COLO668 (cell line): ENCODE measurements around the gene ANKRD40.
A peak's percentile ranks its signal among the peaks of the same experiment; 100 is the strongest.
"Not testable (repeated sequence)": the region's sequence is repeated elsewhere in the genome, so short reads cannot be mapped to it uniquely, and the experiment has no call there.

Experiments
- DNase-seq: peaks from one replicate; lab custom pipeline; 2025; ENCODE audit not compliant: unreplicated experiment; lab: John Stamatoyannopoulos, UW

The ANKRD40 gene

DNA sequence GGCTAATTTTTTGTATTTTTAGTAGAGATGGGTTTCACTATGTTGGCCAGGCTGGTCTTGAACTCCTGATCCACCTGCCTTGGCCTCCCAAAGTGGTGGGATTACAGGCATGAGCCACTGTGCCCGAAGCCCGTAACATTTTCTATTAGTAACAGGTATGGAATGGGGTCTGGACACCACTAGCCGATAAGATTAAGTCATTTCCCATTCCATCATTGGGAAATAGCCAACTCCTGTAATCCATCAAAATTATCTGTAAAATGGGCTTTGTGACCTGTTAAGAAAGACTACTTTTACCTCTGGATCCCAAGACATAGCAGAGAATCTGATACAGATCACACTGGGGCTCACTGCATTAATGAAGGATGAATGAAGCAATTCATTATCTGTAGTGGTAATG lies 7.8 kb upstream of the ANKRD40 start:
- no peak for DNase-seq

DNA sequence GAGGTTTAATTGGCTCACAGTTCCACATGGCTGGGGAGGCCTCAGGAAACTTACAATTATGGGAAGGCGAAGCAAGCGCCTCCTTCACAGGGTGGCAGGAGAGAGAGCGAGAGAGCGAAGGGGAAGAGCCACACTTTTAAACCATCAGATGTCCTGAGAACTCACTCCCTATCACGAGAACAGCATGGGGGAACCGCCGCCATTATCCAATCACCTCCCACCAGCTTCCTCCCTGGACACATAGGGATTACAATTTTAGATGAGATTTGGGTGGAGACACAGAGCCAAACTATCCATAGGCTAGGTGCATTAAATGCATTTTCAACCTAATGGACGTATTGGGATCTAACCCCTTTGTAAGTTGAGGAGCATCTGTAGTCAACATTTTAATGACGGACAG lies 4.9 kb upstream of the ANKRD40 start:
- no peak for DNase-seq

DNA sequence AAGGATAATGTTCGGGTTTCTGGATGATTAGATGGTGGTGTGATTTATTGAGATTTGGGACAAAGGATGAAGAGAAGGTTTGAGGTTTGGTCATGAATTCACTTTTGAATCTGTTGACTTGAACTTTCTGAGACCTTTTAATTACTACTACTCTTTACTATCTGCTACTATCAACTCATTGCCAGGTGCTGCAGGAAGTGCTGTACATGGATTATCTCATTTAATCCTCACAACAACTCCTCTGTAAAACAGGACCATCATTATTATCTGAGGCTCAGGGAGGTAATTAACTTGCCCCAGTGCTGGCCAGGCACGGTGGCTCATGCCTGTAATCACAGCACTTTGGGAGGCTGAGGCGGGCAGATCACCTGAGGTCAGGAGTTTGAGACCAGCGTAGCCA lies 2.9 kb upstream of the ANKRD40 start:
- DNase-seq, result no peak

DNA sequence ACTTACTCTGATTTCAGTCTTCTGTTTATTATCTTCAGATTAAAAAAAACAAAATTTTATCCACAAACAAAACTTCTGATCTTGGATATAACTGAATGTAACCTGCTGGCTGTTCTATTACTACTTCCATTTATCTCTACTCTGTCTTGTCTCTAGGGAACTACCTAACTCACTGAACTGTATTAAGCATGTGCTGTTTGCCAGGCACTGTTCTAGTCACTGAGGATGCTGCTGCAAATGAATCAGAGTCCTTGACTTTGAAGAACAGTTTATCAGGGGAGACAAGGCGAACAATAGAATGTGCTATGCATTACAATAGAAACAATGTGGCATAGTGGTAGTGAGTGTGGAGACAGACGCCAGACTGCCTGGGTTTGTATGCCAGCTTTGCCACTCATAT lies 2.3 kb upstream of the ANKRD40 start:
- DNase-seq, result no peak

DNA sequence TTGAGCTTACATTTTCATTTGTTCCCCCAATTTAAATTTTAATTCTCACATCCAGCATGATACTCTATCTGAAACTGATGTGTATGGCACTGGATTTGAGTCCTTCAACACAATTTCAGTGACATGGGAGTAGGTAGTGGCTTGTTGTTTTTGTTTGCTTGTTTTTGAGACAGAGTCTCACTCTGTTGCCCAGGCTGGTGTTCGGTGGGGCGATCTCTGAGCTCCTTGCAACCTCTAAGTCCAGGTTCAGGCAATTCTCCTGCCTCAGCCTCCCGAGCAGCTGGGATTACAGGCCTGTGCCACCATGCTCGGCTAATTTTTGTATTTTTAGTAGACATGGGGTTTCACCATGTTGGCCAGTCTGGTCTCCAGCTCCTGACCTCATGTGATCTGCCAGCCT lies 1.3 kb upstream of the ANKRD40 start:
- not testable (repeated sequence) for DNase-seq

DNA sequence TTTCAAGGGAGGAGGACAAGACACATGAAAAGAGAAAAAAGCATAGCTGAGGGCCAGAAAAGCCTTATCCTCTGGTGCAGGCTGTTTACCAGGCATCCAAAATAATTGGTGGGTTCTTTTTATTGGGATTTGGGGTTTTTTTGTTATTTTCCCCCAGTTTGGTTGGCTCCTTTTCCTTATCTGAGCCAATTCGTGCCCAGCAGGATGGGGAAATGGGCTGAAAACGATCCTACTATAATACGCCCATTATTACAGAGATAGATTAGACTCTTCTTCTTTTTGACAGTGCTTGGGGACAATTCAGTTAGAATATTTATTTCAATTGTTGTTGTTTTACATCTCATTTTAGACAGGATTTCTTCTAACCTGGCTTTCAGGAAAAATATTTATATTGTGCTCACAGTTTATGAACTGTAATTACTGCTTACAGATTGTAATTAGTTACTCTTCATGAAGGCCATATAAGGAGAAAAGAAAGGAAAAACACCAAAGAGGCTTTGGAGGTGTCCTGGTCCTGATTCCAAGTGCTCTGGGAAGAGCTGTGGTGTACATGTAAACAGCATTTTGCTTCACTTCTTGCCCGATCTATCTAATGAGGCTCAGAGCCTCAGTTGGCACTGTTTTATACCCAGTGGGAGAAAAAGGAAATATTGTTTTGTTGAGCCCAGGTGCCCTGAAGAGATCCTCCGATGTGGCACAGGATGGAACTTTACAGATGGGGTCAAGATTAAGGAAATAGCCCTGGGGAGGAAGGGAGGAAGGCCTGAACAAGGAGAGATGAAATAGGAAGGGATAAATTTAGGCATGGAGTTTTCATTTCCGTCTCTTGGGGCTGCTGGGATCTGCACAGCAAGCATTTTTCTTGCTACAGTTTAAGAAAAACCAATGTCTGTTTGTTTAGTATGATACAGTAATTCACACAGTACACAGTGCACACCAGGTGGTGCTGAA lies 611 bp upstream of the ANKRD40 start:
- no peak for DNase-seq

DNA sequence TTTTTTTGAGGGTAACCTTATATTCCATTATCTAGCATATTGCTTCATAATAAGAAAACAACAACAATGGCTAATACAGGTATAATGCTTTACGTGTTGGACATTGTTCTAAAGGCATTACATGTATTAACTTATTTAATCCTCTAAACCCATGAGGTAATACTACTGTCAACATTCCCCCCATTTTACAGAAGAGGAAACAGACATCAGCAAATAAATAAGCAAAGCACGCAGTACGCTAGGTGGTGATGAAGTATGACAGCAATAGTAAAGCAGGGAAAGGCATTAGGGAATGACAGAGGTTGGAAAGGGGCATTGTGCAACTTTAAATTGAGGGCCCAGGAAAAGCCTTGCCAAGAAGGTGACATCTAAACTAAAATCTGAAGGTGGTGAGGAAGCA lies 4.6 kb downstream of the ANKRD40 start:
- no peak for DNase-seq

DNA sequence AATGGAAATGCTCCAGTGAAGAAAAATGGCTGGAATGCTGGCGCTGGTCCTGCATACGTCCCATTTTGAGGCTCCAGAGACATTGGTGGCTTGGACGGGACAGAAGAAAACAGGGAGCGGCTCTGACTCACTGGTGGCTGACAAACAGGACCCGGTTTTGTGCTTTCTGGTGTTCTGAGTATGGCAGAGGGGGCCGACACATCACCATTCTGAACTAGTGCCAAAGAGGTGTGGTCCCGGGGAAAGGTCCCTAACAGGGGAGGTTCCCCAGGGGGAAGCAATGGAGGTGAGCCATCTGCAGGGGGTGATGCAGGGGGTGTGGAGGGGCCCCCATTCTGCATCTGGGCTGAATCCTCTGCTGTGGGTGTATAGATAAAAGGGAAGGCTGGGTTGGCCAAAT lies 8.3 kb downstream of the ANKRD40 start:
- DNase-seq, result no peak

DNA sequence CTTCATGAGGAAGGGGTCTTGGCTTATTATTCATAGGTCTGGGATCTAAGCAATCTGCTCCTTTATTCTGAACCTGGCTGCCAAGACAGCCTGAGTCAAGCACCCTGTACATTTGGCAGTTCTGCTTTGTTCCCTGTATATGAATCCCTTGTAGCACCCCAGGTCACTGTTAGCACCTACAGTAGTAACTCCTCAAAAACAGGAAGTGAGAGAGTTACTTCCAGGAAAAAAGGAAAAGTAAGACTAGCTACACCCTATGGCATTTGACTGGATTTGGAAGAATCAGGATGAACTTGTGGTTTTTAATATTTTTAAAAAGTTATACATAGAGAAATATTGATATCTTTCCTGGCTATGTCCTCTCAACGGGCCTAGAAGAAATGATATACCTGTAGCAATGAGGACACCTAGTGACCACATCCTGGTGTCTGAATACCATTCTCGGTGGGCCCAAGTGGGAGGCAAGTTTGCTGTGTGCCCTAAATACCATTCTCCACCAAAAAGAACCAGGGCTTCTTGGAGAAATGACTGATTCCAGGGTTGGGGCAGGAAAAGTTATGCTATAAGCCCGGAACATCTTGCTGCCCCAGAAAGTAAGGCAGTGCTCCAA lies 9.9 kb downstream of the ANKRD40 start:
- DNase-seq, result no peak

DNA sequence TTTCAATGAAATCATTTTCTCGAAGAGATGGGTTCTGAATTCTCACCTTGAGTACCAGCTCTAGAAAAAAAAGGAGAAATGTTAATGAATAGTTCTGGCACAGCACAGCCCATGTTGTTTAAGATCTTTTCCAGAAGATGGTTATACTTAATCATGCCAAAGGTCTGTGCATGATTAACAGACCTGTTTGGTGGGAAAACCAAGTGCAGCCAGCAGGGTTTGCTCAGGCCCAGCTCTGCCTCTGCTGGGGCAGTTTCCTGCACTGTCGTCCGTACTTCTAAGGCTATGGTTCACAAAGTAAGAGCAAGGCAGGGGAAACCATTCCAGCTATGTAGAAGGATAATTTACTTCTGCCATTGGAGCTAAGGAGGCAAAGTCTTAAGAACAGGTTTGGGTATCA lies 10.7 kb downstream of the ANKRD40 start:
- no peak for DNase-seq

DNA sequence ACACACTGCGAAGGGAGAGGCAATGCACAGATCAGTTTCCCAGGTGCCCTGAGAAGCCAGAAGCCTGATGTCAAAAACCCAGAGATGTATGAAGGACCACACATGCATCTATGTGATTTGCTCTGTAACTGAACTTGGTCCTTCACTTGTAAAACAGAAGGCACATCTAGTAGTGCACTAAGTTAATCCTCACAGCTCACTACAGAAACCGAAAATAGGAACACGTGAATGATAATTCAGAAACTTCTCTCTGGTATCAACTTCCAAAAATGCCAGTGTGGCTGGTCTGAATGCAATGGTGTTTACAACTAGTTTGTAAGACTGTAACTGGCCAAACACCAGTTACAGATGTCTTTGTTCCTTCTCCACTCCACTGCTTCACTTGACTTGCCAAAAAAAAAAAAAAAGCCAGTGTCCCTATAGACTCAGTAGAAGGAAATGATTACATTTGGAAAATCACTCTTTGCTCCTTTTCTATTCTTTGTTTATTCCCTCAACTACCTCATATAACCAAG lies 11.3 kb downstream of the ANKRD40 start:
- no peak for DNase-seq

DNA sequence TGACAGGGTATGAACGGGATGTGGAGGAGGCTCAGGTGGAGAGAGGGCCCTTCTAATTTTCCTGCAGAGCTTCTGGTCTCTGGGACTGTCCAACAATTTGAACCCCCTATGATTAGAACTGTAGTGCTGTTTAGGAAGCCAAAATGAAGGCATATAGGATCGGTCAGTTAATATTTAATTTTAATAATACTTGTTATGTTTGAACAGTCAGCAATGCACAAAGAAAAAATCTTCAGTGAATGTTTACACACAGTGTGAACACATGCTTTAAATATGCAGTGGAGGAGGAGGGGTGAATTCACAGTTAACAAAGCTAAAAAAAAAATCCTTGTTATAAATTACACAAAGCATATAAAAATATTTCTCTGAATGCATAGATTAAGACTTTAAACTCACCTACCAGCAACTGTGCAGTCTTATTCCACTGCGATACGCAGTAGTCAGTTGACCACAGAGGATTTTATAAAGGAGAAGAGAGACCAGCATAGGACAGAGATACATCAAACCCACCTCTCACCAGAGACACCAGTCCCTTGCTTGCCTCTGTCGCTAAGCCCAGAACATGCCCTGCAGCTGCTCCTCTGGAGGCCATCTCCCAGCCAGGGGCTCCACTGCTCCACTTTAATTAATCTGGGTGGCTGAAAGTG lies 14.6 kb downstream of the ANKRD40 start:
- DNase-seq, result peak; percentile 62

DNA sequence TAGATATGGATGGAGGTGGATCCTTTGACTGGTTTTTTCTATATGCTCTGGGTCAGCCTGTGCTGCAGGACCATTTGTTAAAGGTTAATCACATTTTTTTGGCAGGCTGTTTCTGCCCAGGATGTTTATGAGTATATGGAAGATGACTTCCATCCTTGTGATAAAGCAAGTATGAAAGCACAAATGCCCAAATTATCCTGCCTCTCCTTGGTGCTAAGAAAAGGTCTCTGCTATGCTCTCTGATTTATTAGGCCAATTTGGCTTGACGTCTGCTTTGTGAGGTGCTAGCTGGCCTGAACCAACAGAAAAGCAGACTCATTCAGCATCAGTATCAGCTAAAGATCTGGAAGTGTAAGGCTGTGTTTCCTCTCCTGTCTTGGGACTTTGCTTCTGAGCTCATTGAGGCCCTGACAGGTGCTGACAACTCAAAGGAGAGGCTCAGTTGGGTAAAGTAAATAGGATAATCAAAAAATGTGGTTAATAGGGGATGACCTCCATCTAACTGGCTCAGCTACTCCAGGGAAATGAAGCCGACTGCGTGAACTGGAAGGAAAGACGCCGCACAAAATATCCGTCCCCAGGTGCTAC lies 15.2 kb downstream of the ANKRD40 start:
- peak; percentile 28 for DNase-seq

DNA sequence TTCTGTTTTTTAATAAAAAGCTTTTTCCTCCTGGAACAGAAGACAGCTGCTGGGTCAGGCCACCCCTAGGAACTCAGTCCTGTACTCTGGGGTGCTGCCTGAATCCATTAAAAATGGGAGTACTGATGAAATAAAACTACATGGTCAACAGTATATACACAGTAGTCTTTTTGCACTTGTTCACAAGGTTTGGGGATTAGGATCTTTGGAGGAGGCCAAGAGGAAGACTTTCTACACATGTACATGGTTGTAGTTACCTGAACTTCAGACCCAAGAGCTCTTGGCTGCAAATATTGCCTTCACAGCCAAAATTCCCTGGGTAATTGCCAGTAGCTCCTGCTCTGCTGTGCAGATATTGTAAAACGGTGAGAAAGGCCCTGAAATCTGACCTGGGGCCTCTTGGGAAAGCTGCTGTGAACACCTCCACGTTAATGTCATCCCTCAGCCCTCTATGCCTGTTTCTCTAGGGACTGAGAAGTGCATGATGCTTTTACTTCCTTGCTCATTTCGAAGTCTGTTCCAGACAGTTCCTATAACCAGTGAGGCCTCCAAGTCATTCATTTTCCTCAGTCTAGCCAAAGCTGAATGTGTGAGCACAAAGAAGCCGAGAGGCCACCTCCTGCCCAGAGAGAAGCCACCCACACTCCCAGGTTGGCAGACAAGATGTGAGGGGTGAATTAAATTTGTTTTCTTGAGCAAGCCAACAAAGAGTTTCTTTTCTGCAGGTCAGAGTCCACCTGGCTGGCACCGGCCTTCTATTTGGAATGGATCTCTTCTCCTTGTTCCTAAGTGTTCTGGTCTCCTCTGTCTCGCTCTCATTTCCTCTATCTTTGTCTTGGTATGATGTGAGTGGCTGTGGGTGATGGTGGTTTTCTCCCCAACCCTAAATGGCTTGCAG lies 15.9 kb downstream of the ANKRD40 start:
- no peak for DNase-seq

DNA sequence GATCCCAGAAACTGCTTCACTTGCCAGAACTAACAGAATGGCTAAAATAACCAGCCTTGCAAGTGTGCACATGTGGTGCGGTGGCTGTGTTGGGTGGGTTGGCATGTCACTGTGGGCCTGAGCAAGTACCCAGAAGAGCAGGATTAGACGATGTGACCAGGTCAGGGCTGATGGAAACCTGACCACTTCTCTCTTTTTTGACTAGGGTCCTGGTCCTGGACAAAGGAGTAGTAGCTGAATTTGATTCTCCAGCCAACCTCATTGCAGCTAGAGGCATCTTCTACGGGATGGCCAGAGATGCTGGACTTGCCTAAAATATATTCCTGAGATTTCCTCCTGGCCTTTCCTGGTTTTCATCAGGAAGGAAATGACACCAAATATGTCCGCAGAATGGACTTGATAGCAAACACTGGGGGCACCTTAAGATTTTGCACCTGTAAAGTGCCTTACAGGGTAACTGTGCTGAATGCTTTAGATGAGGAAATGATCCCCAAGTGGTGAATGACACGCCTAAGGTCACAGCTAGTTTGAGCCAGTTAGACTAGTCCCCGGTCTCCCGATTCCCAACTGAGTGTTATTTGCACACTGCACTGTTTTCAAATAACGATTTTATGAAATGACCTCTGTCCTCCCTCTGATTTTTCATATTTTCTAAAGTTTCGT lies 16.7 kb downstream of the ANKRD40 start:
- peak; percentile 6 for DNase-seq

DNA sequence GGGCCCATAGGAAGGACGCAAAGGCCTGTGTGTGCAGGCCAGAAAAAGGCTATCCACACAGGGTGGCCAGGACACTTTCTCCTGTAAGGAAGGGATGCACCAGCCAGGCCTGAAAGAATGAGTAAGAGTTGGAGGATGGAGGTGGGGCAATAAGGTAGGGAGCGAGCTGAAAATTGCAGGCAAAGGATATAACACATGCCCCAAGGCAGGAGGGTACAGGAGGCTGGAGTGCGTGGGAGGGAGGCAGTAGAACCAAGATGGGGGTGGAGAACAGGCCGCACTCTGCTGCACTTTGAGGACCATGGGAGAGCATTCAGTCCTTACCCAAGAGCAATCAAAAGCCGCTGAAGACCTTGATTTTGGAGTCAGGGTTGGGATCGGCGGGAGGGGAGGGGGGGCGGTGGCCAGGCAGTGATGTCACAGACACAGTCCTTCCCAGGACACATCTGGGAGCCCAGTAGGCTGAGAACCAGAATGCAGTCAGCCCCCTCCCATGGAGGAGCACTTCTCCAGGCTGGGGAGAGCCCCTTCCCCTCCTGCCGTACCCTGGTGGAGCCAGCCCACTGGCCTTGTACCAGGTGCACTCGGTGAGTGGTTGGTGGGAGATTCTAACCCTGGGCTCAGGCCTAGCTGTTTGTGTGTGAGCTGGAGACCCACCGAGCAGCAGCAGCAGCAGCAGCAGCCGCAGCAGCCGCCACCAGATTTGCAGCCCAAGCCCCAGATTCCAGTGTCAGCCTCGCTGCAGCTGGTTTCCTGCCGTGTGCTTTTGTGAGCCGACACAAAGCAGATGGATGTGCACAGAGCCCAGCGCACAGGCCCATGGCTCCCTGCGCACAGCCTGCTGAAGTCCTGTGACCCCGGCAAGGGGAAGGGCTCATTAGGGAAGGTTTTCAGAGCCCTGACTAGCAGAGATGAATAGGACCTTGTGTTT lies 17.5 kb downstream of the ANKRD40 start:
- peak; percentile 12 for DNase-seq

DNA sequence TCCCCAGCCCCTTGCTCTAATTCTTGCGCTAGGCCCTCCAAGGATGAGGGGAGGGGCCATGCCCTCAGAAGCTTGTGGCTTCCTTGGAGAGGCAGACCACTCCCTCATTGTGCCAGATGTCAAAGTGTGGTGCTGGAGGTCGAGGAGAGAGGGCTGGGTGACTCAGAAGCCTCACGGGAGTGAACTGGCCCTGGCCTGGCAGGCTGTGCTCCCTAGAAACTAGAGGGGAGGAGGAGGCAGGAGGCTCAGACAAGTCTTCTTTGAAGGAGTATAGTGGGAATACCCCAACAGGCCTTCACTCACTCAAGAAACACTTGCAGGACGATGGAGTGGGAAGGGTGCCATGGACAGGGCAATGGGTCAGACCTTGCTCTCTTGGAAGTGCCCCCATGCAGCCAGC lies 18.5 kb downstream of the ANKRD40 start:
- DNase-seq, result no peak

DNA sequence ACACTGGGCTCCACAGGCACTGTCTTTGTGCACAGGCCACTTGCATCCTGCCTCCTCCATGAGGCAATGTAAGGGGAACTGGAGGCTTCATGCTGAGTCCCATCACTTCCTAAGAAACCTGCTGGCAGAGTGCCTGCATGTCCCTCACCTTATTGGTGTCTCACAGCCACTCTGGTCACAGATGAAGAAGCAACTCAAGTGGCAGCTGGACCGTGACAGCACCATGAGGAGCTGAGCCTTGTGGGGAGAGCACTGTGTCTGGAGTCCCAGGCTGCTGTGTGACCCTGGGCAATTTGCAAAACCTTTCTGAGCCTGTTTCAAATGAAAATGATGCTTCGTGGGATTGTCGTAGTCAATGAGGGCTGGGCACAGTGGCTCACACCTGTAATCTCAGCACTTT lies 19.5 kb downstream of the ANKRD40 start:
- no peak for DNase-seq
